ENCODE measurements around the gene WNK1. TPM values are rescaled to one million over a fixed set of nuclear protein-coding genes. Genes with fewer than 3 reads are reported as not detected.

The WNK1 gene
- total and polyA plus RNA-seq, 11 donors, result 59.9 to 373 (median 290) TPM

DNA sequence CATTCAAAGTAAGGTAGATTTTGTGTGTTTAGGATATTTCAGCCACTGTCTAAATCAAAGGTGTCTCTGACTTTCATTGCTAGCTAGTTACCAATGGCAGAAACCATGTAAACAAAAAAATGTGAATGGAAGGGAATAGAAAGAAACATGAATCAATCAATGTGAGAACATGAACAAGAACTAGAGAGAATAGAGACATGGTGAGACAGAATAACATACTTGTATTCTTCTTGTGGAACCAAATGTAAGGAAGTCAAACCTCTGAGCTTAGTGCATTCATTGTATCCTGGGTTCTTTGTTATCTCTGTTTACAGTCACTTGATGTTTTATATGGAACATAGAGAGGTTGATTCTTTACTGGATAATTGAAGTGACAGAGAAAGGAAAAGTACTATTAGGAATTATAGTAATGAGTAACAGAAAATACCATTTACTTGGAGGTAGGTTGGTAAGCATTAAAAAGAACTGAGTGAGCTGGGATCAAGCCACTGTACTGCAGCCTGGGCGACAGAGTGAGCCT is 2.6 kb upstream of the WNK1 start:
- Histone ChIP-seq H3K4me1 (peaks cover 0 to 32% (median 11%) of the 10 kb centered on the region in 12 donors), H3K36me3 (no peaks in the 10 kb centered on the region), H3K27me3 (no peaks in the 10 kb centered on the region), H3K4me3 (no peak overlapping the region), H3K27ac (peak overlapping the region in 6 of 12 donors; percentile 95 to 99 (median 98)), H3K9me3 (no peaks in the 10 kb centered on the region)
- no peak for DNase-seq
- intact Hi-C loops (cut with DNase I), result loop anchor here in 8 of 10 donors (1.0 to 10.0 kb wide), 19 partner anchors 33 to 197 kb away; partner anchors contain the start of genes NINJ2 (in 2 of the 8) and RAD52 (in 2 of the 8)
- ATAC-seq, result no peak
- TF ChIP-seq POLR2A (IDR thresholded peaks at IDR 0.05), result no peak
- TF ChIP-seq, protein P1, sequence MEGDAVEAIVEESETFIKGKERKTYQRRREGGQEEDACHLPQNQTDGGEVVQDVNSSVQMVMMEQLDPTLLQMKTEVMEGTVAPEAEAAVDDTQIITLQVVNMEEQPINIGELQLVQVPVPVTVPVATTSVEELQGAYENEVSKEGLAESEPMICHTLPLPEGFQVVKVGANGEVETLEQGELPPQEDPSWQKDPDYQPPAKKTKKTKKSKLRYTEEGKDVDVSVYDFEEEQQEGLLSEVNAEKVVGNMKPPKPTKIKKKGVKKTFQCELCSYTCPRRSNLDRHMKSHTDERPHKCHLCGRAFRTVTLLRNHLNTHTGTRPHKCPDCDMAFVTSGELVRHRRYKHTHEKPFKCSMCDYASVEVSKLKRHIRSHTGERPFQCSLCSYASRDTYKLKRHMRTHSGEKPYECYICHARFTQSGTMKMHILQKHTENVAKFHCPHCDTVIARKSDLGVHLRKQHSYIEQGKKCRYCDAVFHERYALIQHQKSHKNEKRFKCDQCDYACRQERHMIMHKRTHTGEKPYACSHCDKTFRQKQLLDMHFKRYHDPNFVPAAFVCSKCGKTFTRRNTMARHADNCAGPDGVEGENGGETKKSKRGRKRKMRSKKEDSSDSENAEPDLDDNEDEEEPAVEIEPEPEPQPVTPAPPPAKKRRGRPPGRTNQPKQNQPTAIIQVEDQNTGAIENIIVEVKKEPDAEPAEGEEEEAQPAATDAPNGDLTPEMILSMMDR (IDR thresholded peaks at IDR 0.05), result no peak
- WGBS, 4 donors, result 84 to 92% (median 86%) methylated on average over 1 of the region's 1 CpG

DNA sequence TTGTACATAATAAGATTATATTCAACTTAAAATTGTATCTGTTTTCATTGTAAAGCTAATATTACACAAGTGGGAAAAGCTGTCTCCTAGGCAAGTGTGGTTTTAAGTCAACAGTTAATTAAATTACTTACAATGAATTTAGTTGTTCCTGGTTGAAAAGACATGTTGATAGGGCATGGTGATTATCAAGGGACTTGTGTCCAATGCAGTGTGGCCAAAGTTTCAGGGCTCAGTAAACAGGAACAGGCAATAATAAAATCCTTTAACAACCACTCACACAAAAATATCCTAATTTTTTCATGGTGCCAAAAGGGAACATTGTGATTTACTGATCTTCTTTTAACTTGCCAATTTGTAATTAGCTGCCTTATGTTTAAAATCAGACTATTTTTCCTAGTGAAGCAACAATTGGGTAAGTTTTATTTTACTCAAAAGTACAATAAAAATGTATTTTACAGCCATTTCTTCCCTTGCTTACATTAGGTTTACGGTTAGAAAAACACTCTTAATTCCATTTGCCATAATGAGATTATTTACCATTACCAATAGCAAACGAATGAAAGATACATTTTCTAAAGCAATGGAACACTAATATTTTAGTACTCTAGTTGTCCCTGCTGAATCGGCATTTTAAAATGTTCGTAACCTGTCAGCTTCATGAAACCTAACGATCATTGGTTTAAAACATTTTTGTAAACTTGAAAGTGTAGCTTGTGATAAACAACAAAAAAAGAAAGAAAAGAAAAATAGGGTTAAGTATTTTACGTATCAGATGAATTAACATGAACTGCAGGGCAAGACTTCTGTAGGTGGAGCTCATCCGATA is 1.8 kb upstream of the WNK1 start:
- intact Hi-C loops (cut with DNase I), result loop anchor here in 8 of 10 donors (1.0 to 5.0 kb wide), 20 partner anchors 31 to 197 kb away; partner anchors contain the start of genes RAD52 (in 2 of the 8) and NINJ2 (in 1 of the 8)
- no peaks in the 10 kb centered on the region for H3K27me3 ChIP-seq
- ATAC-seq, result no peak
- WGBS, 4 donors, result 5 to 9% (median 7%) methylated on average over 7 of the region's 7 CpGs
- TF ChIP-seq POLR2A (IDR thresholded peaks at IDR 0.05), result no peak
- TF ChIP-seq, protein P1 (IDR thresholded peaks at IDR 0.05), result no peak
- H3K4me3 ChIP-seq, result peak overlapping the region in 11 of 12 donors; percentile 11 to 97 (median 85)
- DNase-seq, result no peak
- H3K9me3 ChIP-seq, result no peaks in the 10 kb centered on the region
- peaks cover 0 to 39% (median 15%) of the 10 kb centered on the region in 12 donors for H3K4me1 ChIP-seq
- no peaks in the 10 kb centered on the region for H3K36me3 ChIP-seq
- peak overlapping the region; percentile 39 to 99 (median 98) for H3K27ac ChIP-seq

GRCh38 chr12:751192-751998 is 984 bp upstream of the WNK1 start:
- Histone ChIP-seq H3K4me1 (peaks cover 0 to 48% (median 23%) of the 10 kb centered on the region in 12 donors), H3K27ac (peak overlapping the region; percentile 39 to 99 (median 98)), H3K27me3 (no peaks in the 10 kb centered on the region), H3K4me3 (peak overlapping the region; percentile 15 to 97 (median 84)), H3K9me3 (no peaks in the 10 kb centered on the region), H3K36me3 (no peaks in the 10 kb centered on the region)
- TF ChIP-seq POLR2A (IDR thresholded peaks at IDR 0.05), result peak in 1 of 2 donors; percentile 69
- TF ChIP-seq, protein P1 (IDR thresholded peaks at IDR 0.05), result peak; percentile 62 to 92 (median 78)
- peak; percentile 67 to 79 (median 70) for ATAC-seq
- DNase-seq, result peak; percentile 93 to 96 (median 95)
- intact Hi-C loops (cut with DNase I), result loop anchor here in 8 of 10 donors (1.0 to 5.0 kb wide), 20 partner anchors 32 to 196 kb away; partner anchors contain the start of genes RAD52 (in 2 of the 8) and NINJ2 (in 1 of the 8)
- WGBS, 4 donors, result 1% methylated on average over 32 to 42 of the region's 42 CpGs

Data from heart left ventricle (tissue), 16 donors.